Keratinocyte (primary cell): Measurements from ENCODE around the gene RMC1. TPM values are rescaled to one million over a fixed set of nuclear protein-coding genes. Genes with fewer than 3 reads are reported as not detected.

Source experiments
- DNase-seq: peaks from one replicate; pipeline ENCODE4 v3.0.0-alpha.2; 2011; ENCODE audit warnings: low read depth, missing footprints, low spot score
- FAIRE-seq: peaks from 2 replicates; lab custom pipeline; 2011; peaks lifted over from hg19 to GRCh38; lab: Jason Lieb, UNC
- H2AFZ ChIP-seq: 2 replicates; pipeline ENCODE4 v1.6.0; 2012; ENCODE audit warnings: low read length, control low read depth, inconsistent platforms; ENCODE audit not compliant: control insufficient read depth
- H3K27ac ChIP-seq: 2 replicates; pipeline ENCODE4 v1.5.1; 2011; ENCODE audit warnings: low read length; ENCODE audit not compliant: control insufficient read depth, insufficient read depth
- H3K27me3 ChIP-seq: 3 replicates; pipeline ENCODE4 v1.6.0; 2011; ENCODE audit warnings: low read length; ENCODE audit not compliant: control insufficient read depth, insufficient read depth; ENCODE audit errors: extremely low read depth
- H3K36me3 ChIP-seq, 2 experiments: 2 replicates in 1 of 2; 3 replicates in 1 of 2; pipeline ENCODE4 v1.5.1; 2011; ENCODE audit warnings: low read length in 2 of 2, mild to moderate bottlenecking in 1 of 2; ENCODE audit not compliant: control insufficient read depth in 2 of 2, insufficient read depth in 2 of 2; ENCODE audit errors: extremely low read depth in 1 of 2
- H3K4me1 ChIP-seq: 3 replicates; pipeline ENCODE4 v1.5.1; 2011; ENCODE audit warnings: low read length; ENCODE audit not compliant: control insufficient read depth, insufficient read depth; ENCODE audit errors: extremely low read depth
- H3K4me2 ChIP-seq: 3 replicates; pipeline ENCODE4 v1.6.0; 2011; ENCODE audit warnings: low read depth, low read length; ENCODE audit not compliant: control insufficient read depth, insufficient read depth; ENCODE audit errors: extremely low read depth
- H3K4me3 ChIP-seq, 3 experiments: fragments of 200-600 bp in 1 of 3; sonication (generic) in 1 of 3; 2 replicates in 2 of 3; 3 replicates in 1 of 3; pipeline ENCODE4 v1.5.1; 2011 to 2016; ENCODE audit warnings: low read length in 3 of 3, mild to moderate bottlenecking in 3 of 3, control low read depth in 2 of 3, inconsistent platforms in 1 of 3, low read depth in 1 of 3, mixed read lengths in 1 of 3, mixed run types in 1 of 3, moderate library complexity in 1 of 3; ENCODE audit not compliant: control insufficient read depth in 2 of 3, insufficient read depth in 2 of 3; ENCODE audit errors: extremely low read depth in 1 of 3
- H3K79me2 ChIP-seq: 2 replicates; pipeline ENCODE4 v1.6.0; 2012; ENCODE audit warnings: low read length; ENCODE audit not compliant: control insufficient read depth, insufficient read depth
- H3K9ac ChIP-seq: 3 replicates; pipeline ENCODE4 v1.6.0; 2011; ENCODE audit warnings: low read length; ENCODE audit not compliant: control insufficient read depth, insufficient read depth; ENCODE audit errors: extremely low read depth
- H3K9me1 ChIP-seq: 3 replicates; pipeline ENCODE4 v1.6.0; 2011; ENCODE audit warnings: low read length; ENCODE audit not compliant: control insufficient read depth, insufficient read depth; ENCODE audit errors: extremely low read depth
- H3K9me3 ChIP-seq: 2 replicates; pipeline ENCODE4 v1.5.1; 2012; ENCODE audit warnings: low read depth, low read length; ENCODE audit not compliant: control insufficient read depth
- H4K20me1 ChIP-seq: 3 replicates; pipeline ENCODE4 v1.6.0; 2011; ENCODE audit warnings: low read length; ENCODE audit not compliant: control insufficient read depth, insufficient read depth; ENCODE audit errors: extremely low read depth
- CTCF ChIP-seq, 3 experiments: IDR thresholded peaks in 1 of 3; conservative IDR thresholded peaks in 1 of 3; optimal IDR thresholded peaks in 1 of 3; 2 replicates in 2 of 3; 3 replicates in 1 of 3; pipeline versions ENCODE3 to v1.5.1; 2011; ENCODE audit warnings: low read length in 3 of 3, mild to moderate bottlenecking in 3 of 3, moderate library complexity in 2 of 3, control low read depth in 1 of 3, inconsistent platforms in 1 of 3; ENCODE audit not compliant: insufficient read depth in 2 of 3; ENCODE audit errors: extremely low read depth in 1 of 3
- EZH2 ChIP-seq: IDR thresholded peaks from one replicate; pipeline ENCODE4 v1.6.1; 2012; ENCODE audit warnings: inconsistent platforms, mild to moderate bottlenecking, low read length, moderate library complexity
- dilution Hi-C: fragments of 300-500 bp; cut with MboI; formaldehyde crosslinking; loops from one replicate; pipeline ENCODE4 v1.7.0; 2020; ENCODE audit warnings: low sequenced_read_pairs; ENCODE audit not compliant: extremely low pct_ligation_motif_present
- polyA plus RNA-seq, 5 experiments: library from polyadenylated mRNA; depleted of rRNA in 3 of 5; stranded (reverse) in 3 of 5; stranded (forward) in 1 of 5; unstranded in 1 of 5; fragments of >200 nt; gene quantifications; 1 replicate in 1 of 5; 2 replicates in 3 of 5; 3 replicates in 1 of 5; pipeline versions ENCODE4 v1.2.1 to v1.2.3, GENCODE V29; 2011 to 2012; ENCODE audit warnings: missing spikeins in 2 of 5, low read depth in 1 of 5, low replicate concordance in 1 of 5

RMC1 gene
- polyA plus RNA-seq, 1 donor (not counting 4 experiments of a cell fraction or from before 2014, with no cell fraction given) = 26.4 TPM

GRCh38 chr18:23572012-23572411 lies 68.7 kb downstream of the RMC1 start:
- peaks cover 33% of the 10 kb centered on the region for H3K79me2 ChIP-seq
- dilution Hi-C loops = no loop called here

GRCh38 chr18:23572570-23572969 lies 69.3 kb downstream of the RMC1 start:
- dilution Hi-C loops = no loop called here
- no peak for DNase-seq
- no peak for FAIRE-seq
- Histone ChIP-seq H3K36me3 (peaks cover 29 to 45% of the 10 kb centered on the region in 2 experiments), H3K9me1 (no peaks in the 10 kb centered on the region), H3K4me3 (no peak overlapping the region), H3K4me1 (peaks cover 10% of the 10 kb centered on the region), H3K9me3 (no peaks in the 10 kb centered on the region), H4K20me1 (peaks cover 9% of the 10 kb centered on the region), H2AFZ (no peak overlapping the region), H3K4me2 (no peak overlapping the region), H3K27me3 (no peaks in the 10 kb centered on the region), H3K79me2 (peaks cover 34% of the 10 kb centered on the region), H3K27ac (no peak overlapping the region), H3K9ac (no peak overlapping the region)
- no peak for TF ChIP-seq CTCF (optimal IDR thresholded peaks at IDR 0.05 in 1 of 3, IDR thresholded peaks at IDR 0.05 in 1 of 3, conservative IDR thresholded peaks at IDR 0.05 in 1 of 3; ENCODE audit: extremely low read depth in 1 of 3, insufficient read depth in 2 of 3, low read length in 3 of 3)
- no peak for TF ChIP-seq EZH2

More at GRCh38 chr18:23572012-23572411, 68.7 kb downstream of the RMC1 start:
- Histone ChIP-seq H3K4me2 (no peak overlapping the region), H3K9me1 (no peaks in the 10 kb centered on the region), H3K27ac (no peak overlapping the region), H3K9ac (no peak overlapping the region), H3K36me3 (peaks cover 29 to 51% of the 10 kb centered on the region in 2 experiments), H3K9me3 (no peaks in the 10 kb centered on the region), H3K4me1 (peaks cover 10% of the 10 kb centered on the region), H3K27me3 (no peaks in the 10 kb centered on the region), H2AFZ (no peak overlapping the region), H3K4me3 (no peak overlapping the region), H4K20me1 (peaks cover 13% of the 10 kb centered on the region)
- TF ChIP-seq EZH2 = no peak
- TF ChIP-seq CTCF (optimal IDR thresholded peaks at IDR 0.05 in 1 of 3, IDR thresholded peaks at IDR 0.05 in 1 of 3, conservative IDR thresholded peaks at IDR 0.05 in 1 of 3; ENCODE audit: extremely low read depth in 1 of 3, insufficient read depth in 2 of 3, low read length in 3 of 3) = no peak
- DNase-seq (no peak), FAIRE-seq (no peak)
